ENCODE results near the gene CPHXL2.

Gene CPHXL2

DNA sequence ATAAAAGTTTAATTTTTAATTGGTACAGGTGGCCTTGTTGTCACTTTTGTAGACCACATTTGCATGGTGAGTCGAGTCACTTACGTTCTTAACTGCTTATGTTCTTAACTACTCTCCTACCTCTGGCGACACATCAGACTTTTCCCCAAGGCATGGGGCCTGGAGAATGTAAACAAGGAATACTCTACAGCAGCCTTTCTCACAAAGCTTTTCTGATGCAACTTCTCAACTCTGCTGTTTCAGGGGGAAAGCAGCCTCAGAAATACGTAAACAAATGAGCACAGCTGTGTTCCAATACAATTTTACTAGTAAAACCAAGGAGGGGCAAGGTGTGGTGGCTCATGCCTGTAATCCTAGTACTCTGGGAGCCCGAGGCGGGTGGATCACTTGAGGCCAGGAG lies 36.2 kb downstream of the CPHXL2 start:
- no peak for DNase-seq (ENCODE audit: low read depth)

DNA sequence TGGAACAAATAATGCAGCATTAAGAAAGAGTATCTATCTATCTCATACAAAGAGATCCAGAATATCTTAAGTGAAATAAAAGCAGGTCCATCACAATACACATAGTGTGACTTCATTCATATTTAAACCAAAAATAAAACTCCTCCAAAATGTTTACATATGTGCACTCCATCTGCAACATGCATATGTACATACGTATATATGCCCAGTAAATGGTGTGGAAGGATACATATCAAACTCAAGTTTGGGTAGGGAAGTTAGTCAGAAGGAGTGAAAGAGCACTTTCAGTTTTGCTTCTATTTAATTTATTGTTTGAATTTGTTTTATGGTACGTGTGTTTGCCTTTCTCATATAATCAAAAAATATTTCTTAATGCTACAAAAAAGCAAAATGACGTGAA lies 41.8 kb downstream of the CPHXL2 start:
- DNase-seq (ENCODE audit: low read depth): no peak

DNA sequence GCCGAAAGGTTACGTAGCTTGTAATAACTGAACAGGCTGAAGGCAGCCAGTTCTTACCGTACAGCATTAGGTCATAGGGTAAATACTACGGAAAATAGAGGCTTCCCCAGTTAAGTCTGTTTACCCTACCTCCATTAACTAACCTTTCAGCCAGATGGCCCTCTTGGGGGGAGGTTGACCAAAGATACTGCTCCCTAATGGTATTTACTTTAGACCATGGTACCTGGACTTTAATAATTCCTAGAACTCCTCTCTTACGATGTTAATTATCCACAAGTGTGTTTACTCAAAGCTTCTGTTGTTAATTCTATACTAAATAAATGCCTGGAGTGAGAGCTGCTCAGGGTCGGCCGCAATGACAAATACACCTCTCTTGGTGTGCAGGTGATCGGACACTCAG lies 44.0 kb downstream of the CPHXL2 start:
- no peak for DNase-seq (ENCODE audit: low read depth)

DNA sequence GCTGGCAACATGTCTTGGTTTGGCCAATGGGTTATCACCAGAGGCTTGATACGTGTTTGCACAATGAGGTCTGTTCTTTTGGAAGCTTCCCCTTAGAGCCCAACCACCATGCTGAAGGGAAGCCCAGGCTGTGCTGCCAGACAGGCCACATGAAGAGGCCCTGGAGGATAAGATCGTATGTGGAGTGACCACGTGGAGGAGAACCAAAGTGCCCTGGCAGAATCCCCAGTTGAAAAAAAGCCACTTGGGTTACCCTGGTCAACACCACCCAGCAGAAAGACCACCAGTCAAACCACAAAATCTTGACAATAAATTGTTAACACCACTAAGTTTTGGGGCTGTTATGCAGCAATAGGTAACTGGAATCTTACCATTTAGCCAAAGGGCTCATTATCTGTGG lies 46.8 kb downstream of the CPHXL2 start:
- DNase-seq (ENCODE audit: low read depth): no peak

DNA sequence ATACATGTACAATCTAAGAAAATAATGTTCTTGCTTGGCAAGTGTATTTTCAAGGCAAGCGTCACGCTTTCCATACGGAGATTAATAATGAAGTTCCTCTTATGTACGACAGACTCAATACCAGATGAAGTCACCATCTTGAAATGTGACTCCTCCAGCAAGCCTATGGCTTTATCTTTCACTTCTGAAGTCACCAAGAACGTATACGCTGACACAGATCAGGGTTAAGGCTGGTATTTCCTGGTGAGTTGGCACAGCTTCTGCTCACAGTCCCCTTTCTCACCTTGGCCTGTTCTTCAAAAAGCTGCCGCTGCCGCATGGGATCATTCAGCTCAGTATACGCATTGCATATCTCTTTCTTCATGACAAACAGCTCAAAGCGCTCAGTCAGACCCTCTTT lies 47.7 kb downstream of the CPHXL2 start:
- DNase-seq (ENCODE audit: low read depth): no peak

DNA sequence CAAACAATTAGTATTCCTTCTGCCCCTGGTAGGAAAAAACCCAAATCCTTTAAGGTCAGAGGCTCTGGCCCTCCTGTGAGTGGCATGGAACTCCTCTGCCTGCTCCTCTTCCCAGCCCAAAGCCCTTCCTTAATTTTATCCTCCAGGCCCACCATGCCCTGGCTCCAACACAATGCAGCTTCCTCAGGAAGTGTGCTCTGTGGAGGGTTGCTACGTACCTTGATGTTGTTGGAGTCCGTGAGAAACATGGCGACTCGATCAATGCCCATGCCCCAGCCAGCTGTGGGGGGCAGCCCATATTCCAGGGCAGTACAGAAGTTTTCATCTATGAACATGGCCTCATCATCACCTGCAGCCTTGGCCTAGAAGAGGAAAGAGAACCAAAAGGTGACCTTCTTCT lies 48.5 kb downstream of the CPHXL2 start:
- no peak for DNase-seq (ENCODE audit: low read depth)

DNA sequence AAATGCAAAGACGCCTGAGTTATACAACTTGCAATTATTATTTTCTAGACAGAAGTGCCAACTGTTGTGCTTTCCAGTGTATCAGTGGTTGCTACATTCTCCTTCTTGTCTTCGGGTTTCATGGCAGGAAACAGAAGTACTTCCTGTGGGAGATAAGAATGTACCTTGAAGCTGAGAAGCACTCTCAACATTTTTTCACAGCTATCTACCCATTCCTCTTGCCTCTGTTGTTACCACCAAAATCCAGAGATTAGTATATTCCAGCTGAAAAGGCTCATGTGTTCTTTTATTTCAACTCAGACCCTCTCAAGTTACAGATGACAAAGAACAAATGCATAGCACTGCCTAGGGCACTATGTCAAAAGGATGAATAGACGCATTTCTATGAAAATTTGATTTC lies 49.0 kb downstream of the CPHXL2 start:
- DNase-seq (ENCODE audit: low read depth): no peak

DNA sequence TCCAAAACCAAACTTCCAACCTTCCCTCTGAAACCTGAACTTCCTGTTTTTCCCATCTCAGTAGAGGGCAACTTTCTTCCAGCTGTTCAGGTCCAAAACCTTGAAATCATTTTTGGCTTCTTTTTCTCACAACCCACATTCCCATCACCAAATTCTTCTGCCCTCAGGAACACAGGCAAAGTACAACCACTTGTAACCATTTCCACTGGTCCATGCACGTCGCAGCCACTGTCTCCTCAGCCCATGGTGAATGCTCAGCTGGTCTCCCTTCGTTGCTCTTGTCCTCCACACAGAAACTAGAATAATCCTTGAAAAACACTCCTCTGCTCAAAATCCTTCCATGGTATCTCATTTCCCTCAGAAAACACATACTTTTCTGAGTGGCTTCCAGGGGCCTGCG lies 50.0 kb downstream of the CPHXL2 start:
- no peak for DNase-seq (ENCODE audit: low read depth)

DNA sequence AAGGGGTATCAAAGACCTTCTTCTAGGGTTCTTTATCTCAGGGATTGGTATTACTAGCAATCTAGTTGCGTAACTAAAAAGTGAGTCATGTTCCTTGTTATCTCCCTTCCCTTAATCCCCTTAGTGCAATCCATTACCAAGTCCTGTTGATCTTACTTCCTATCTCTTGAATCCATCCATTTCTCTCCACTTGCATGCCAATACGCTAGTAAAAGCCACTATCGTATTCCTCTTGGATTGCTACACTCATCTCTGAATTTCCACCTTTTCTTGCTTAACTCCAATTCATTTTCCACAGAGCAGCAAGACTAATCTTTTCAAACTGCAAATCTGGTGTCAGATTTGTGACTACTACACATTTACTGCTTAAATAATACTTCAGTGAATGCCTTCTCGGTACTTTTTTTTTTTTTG lies 51.9 kb downstream of the CPHXL2 start:
- DNase-seq (ENCODE audit: low read depth): no peak

DNA sequence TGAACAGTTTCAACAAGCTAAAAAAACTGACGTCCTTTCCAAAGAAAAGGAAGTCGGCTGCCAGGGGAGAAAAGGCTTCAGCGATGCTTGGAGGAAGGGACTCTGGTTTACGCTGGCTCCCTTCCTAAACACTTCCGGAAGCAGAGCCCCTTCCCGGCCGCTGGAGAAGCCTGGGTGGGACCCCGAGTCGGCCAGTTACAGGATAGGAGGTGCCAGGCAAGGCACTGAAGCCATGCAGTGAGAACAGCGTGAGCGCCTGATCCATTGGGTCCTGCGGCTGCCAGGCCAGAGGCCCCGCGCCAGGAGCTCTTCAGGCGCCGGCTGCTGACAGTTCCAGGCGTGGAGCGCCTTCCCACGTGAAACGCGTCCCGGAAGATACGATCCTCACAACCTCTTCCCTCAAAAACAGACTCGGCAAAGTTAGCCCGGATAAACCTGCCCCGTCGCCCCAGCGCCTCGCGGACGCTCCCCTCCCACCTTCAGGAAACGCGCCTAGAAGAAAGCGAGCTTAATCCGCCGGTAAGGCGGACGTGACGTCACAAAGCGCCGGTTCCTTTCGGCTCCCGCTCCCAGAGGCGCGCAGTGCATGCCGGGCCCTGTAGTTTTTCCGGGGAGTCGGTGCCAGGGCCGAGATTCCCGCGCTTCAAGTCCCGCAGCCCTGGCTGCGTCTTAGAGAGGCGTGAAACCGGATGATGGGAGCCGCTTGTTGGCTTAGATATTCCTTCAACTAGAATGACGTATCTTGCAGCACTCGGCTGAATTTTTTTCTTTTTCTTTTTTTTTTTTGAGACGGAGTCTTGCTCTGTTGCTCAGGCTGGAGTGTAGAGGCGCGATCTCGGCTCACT lies 53.8 kb downstream of the CPHXL2 start, which contains the start of gene ADAT1:
TSS of gene ADAT1 (minus strand) at position 521 of the 845 bp plus-strand sequence. CDS start 2,482 bp downstream, outside the sequence.
- DNase-seq (ENCODE audit: low read depth): peak; percentile 97

DNA sequence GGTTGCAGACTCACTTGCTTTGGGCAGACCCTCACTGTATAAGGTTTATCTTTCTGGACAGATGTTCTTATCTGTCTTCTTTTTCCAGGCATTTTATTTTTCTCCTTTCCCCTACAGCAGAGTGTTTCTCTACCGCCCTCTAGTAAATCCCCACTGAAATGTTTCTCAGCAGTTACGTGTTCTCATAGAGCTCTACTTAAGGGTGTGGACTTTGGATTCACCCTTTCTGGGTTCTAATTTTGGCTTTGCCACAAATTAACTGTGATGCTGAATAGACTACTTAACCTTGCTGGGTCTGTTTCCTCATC lies 55.7 kb downstream of the CPHXL2 start:
- no peak for DNase-seq (ENCODE audit: low read depth)

DNA sequence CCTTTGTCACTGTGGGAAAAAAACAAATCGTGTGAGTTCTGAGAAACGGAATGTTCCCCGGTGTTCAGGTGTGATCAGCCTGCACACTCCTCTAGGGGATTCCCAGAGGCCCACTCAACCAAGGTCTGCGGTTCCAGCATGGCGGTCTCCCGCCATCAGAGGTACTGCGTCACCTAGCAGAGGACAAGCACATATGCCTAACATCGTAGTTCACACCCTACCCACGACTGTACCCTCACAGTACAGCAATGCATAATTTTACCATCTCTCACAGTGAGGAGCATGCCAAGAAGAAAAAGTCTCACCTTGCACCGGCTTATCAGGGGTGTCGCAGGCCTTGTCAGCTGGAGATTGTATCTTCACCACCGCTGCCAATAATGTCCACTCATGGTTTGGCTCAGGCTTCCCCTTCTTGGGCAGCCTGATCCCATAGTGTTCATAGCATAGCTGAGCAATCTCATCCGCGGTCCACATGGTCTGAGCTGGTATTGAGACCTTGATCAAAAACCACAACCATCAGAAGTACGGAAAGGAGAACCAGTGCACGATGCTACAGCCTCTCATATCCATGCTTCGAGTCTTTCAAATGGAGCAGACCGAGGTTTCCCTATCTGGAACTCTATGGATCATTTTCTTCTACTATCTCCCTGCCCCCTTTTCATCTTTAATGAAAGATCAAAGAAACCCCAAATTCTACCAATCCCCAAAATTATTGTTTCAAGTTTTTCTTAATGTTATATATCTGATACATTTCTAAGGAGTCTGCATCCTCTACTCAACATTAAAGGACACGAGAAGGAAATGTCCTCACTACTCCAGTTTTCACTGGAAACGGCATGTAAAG lies 56.3 kb downstream of the CPHXL2 start:
- DNase-seq (ENCODE audit: low read depth): no peak

DNA sequence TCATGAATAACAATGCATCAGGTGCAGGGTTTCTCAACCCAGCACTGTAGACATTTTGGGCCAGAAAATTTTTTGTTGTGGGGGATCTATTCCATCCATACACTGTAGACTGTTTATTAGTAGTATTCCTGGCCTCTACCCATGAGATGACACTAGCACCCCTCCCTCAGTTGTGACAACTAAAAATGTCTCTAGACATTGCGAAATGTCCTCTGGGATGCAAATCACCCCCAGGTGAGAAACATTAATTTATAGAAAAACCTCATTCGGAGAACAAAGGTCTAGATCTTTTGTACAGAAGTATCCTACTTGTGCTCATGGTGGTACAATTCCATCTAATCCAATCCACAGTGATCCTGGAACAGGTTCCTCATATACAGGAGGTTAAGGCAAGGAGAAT lies 58.0 kb downstream of the CPHXL2 start:
- no peak for DNase-seq (ENCODE audit: low read depth)

DNA sequence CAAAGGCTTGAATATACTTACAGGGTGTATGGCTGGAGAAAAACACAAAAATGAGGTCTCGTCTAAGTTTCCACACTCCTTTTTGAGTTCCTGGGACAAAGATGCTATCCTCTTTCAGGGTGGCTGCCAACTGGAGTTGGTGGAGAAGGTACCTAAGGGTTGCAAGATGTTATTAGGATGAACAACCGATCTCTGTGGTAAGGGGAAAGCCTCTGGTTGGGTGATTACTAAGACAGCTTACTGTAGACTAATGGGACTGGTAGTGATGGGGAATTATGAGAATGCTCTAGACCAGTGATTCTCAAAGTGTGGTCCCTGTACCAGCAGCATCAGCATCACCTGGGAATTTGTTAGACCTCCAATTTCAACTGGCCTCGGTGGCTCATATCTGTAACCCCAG lies 59.7 kb downstream of the CPHXL2 start:
- no peak for DNase-seq (ENCODE audit: low read depth)

DNA sequence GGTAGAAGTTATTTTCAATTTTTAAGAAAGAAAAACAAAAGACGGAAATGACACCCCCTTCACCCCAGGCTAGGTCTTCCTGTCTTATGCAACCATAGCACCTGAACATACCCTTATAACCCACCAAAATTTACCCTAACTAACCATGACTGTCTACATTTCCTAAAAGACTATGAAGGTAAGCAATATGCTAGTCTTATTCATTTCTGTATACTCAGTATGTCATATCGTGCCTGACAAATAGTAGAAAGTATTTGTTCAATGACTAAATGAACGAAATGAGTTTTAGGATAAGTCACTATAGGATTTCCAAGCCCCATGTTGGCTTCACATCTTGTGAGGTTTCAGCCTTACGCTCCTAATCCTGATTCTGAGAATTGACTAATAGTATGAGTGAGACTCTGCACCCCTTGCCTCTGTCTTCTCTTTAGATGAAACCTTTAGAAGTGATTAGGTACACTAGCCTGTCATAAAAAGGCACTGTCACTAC lies 60.2 kb downstream of the CPHXL2 start:
- DNase-seq (ENCODE audit: low read depth): no peak

DNA sequence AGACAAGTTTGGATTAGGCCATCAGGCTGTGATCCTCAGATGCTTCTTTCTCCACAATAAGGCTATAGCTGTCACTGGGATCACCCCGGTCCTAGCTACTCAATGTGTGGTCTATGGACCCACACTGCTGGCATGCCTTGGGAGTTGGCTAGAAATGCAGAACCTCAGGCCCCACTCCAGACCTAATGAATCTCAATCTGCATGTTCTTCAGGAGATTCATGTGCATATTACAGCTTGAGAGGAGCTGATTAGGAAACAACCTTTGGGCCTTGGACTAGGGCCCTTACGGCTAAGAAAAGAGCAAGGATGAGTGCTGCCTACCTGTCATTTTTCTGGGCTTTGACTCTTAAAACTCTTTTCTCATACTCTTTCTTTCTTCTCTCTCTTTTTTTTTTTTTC lies 61.2 kb downstream of the CPHXL2 start:
- no peak for DNase-seq (ENCODE audit: low read depth)

DNA sequence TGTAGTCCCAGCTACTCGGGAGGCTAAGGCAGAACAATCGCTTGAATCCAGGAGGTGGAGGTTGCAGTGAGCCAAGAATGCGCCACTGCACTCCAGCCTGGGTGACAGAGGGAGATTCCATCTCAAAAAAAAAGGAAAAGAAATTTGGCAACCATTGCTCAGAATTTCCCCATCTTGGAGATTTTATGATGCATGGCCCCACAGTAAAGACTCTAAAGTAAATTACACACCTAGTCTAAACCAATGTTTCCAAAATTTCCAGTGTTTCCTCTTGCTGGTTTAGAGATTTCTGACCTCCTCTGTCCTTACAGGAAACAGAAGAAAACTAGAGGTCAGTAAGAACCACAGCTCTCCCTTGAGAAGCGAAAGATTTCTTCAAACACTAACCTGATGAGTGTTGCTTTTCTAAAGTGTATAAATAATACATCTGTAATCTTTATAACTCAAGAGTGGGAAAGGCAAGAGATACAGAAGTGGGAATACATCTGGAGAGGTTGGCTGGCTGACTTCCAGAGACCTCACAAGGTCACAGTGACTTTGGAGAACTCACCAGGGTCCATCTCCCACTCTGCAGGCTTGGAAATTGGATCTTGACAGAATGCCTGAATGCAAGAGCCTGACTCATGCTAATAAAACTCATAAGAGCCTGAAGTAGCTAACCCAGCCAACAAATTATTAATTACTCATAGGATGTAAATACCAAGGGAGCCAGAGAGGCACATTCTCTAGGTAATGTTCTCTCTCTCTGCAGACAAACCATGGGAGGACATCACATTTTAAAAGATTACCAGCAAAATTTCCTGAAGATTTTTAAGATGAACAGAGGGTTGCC lies 62.5 kb downstream of the CPHXL2 start:
- no peak for DNase-seq (ENCODE audit: low read depth)

Measured in fibroblast of gingiva (primary cell).